ENCODE results near the gene DTD1. TPM values are rescaled to one million over a fixed set of nuclear protein-coding genes. Genes with fewer than 3 reads are reported as not detected.

DTD1 gene
- total and polyA plus RNA-seq, 2 of the 13 experiments (the other 11 are each of a cell fraction or from before 2014, with no cell fraction given): 41.2 to 79.3 TPM

DNA sequence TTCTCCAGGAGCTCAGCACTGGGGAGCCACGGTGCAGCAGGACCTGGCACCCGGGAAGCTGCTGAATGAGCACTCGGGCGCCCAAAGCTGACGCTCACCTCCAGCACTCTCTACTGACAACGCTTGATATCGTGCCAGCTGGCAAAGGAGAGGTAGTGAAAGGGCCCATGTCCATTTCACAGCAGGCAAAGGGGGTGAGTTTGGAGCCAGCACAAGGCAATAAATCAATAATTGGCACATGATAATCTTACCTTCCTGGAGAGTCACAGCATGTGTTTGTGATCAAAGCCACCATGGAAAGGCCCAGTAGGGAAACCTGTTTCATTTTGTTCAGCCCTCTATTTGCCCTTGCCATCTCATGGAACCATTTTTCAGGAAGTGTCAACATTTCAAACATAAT lies 43.9 kb upstream of the DTD1 start:
- ChIA-PET POLR2A (no interaction called here), CTCF (ENCODE audit: low intra/inter-chr PET ratio, low total read pairs) (no interaction called here)
- H3K4me1 ChIP-seq (ENCODE audit: insufficient read depth, low read length): no peaks in the 10 kb centered on the region
- H3K27me3 ChIP-seq (ENCODE audit: control insufficient read depth in 1 of 2, insufficient read depth in 2 of 2, low read length in 2 of 2): no peaks in the 10 kb centered on the region
- H3K9me3 ChIP-seq (ENCODE audit: low read length): no peaks in the 10 kb centered on the region
- intact Hi-C loops (cut with micrococcal nuclease; ENCODE audit: unreplicated experiment): no loop called here
- no TSS peak for BruUV-seq (replicated peaks)
- H3K36me3 ChIP-seq (replicated peaks in 1 of 2; ENCODE audit: control insufficient read depth in 1 of 2, insufficient read depth in 2 of 2, low read length in 2 of 2): peaks cover 45 to 83% of the 10 kb centered on the region in 2 experiments
- no peak for FAIRE-seq
- H3K79me2 ChIP-seq (ENCODE audit: insufficient read depth, low read length): no peaks in the 10 kb centered on the region
- DNase-seq (ENCODE audit: low spot score): no peak
- H3K4me3 ChIP-seq (replicated peaks in 1 of 3; ENCODE audit: insufficient read depth in 1 of 3, low read depth in 2 of 3, low read length in 3 of 3): no peak overlapping the region
- no peak for ATAC-seq
- in situ Hi-C loops (cut with HindIII; ENCODE audit: extremely low pct_ligation_motif_present, low pct_unique_long_range_greater_than_20kb): no loop called here
- no peak overlapping the region for H3K9ac ChIP-seq (ENCODE audit: insufficient read depth, low read depth, low read length)
- no peak overlapping the region for H3K4me2 ChIP-seq (ENCODE audit: low read depth, low read length)
- no peak overlapping the region for H2AFZ ChIP-seq (ENCODE audit: low read length)
- no peak overlapping the region for H3K27ac ChIP-seq (ENCODE audit: extremely low read length, insufficient read depth, low read length)
- H4K20me1 ChIP-seq (ENCODE audit: insufficient read depth, low read length): no peaks in the 10 kb centered on the region
- WGBS (ENCODE audit: low lambda C conversion rate): 95% methylated on average over 7 of the region's 7 CpGs
- no peak for TF ChIP-seq ZNF788 (CRISPR knock-in tag; IDR thresholded peaks at IDR 0.05; ENCODE audit: borderline replicate concordance)
- TF ChIP-seq, protein P1, sequence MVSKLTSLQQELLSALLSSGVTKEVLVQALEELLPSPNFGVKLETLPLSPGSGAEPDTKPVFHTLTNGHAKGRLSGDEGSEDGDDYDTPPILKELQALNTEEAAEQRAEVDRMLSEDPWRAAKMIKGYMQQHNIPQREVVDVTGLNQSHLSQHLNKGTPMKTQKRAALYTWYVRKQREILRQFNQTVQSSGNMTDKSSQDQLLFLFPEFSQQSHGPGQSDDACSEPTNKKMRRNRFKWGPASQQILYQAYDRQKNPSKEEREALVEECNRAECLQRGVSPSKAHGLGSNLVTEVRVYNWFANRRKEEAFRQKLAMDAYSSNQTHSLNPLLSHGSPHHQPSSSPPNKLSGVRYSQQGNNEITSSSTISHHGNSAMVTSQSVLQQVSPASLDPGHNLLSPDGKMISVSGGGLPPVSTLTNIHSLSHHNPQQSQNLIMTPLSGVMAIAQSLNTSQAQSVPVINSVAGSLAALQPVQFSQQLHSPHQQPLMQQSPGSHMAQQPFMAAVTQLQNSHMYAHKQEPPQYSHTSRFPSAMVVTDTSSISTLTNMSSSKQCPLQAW (CRISPR knock-in tag; IDR thresholded peaks at IDR 0.05): no peak
- TF ChIP-seq, protein P2, sequence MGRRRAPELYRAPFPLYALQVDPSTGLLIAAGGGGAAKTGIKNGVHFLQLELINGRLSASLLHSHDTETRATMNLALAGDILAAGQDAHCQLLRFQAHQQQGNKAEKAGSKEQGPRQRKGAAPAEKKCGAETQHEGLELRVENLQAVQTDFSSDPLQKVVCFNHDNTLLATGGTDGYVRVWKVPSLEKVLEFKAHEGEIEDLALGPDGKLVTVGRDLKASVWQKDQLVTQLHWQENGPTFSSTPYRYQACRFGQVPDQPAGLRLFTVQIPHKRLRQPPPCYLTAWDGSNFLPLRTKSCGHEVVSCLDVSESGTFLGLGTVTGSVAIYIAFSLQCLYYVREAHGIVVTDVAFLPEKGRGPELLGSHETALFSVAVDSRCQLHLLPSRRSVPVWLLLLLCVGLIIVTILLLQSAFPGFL (CRISPR knock-in tag; IDR thresholded peaks at IDR 0.05): no peak
- no peak for TF ChIP-seq ZNF678 (CRISPR knock-in tag; IDR thresholded peaks at IDR 0.05)
- TF ChIP-seq, protein P3, sequence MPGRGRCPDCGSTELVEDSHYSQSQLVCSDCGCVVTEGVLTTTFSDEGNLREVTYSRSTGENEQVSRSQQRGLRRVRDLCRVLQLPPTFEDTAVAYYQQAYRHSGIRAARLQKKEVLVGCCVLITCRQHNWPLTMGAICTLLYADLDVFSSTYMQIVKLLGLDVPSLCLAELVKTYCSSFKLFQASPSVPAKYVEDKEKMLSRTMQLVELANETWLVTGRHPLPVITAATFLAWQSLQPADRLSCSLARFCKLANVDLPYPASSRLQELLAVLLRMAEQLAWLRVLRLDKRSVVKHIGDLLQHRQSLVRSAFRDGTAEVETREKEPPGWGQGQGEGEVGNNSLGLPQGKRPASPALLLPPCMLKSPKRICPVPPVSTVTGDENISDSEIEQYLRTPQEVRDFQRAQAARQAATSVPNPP (CRISPR knock-in tag; IDR thresholded peaks at IDR 0.05): no peak
- TF ChIP-seq NFIB (CRISPR knock-in tag; IDR thresholded peaks at IDR 0.05; ENCODE audit: borderline replicate concordance): no peak
- TF ChIP-seq, protein P4, sequence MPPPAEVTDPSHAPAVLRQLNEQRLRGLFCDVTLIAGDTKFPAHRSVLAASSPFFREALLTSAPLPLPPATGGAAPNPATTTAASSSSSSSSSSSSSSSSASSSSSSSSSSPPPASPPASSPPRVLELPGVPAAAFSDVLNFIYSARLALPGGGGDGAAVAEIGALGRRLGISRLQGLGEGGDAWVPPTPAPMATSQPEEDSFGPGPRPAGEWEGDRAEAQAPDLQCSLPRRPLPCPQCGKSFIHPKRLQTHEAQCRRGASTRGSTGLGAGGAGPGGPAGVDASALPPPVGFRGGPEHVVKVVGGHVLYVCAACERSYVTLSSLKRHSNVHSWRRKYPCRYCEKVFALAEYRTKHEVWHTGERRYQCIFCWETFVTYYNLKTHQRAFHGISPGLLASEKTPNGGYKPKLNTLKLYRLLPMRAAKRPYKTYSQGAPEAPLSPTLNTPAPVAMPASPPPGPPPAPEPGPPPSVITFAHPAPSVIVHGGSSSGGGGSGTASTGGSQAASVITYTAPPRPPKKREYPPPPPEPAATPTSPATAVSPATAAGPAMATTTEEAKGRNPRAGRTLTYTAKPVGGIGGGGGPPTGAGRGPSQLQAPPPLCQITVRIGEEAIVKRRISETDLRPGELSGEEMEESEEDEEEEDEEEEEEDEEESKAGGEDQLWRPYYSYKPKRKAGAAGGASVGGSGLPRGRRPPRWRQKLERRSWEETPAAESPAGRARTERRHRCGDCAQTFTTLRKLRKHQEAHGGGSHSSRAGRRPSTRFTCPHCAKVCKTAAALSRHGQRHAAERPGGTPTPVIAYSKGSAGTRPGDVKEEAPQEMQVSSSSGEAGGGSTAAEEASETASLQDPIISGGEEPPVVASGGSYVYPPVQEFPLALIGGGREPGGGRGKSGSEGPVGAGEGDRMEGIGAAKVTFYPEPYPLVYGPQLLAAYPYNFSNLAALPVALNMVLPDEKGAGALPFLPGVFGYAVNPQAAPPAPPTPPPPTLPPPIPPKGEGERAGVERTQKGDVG (CRISPR knock-in tag; IDR thresholded peaks at IDR 0.05; ENCODE audit: borderline replicate concordance): no peak
- TF ChIP-seq MATR3 (CRISPR knock-in tag; IDR thresholded peaks at IDR 0.05): no peak
- TF ChIP-seq IRX3 (CRISPR knock-in tag; IDR thresholded peaks at IDR 0.05; ENCODE audit: borderline replicate concordance, low read depth): no peak
- TF ChIP-seq, protein P5, sequence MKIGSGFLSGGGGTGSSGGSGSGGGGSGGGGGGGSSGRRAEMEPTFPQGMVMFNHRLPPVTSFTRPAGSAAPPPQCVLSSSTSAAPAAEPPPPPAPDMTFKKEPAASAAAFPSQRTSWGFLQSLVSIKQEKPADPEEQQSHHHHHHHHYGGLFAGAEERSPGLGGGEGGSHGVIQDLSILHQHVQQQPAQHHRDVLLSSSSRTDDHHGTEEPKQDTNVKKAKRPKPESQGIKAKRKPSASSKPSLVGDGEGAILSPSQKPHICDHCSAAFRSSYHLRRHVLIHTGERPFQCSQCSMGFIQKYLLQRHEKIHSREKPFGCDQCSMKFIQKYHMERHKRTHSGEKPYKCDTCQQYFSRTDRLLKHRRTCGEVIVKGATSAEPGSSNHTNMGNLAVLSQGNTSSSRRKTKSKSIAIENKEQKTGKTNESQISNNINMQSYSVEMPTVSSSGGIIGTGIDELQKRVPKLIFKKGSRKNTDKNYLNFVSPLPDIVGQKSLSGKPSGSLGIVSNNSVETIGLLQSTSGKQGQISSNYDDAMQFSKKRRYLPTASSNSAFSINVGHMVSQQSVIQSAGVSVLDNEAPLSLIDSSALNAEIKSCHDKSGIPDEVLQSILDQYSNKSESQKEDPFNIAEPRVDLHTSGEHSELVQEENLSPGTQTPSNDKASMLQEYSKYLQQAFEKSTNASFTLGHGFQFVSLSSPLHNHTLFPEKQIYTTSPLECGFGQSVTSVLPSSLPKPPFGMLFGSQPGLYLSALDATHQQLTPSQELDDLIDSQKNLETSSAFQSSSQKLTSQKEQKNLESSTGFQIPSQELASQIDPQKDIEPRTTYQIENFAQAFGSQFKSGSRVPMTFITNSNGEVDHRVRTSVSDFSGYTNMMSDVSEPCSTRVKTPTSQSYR (CRISPR knock-in tag; IDR thresholded peaks at IDR 0.05; ENCODE audit: borderline replicate concordance): no peak
- no peak for TF ChIP-seq POLR2G (IDR thresholded peaks at IDR 0.05; ENCODE audit: low read depth, low read length)
- TF ChIP-seq ATF7 (IDR thresholded peaks at IDR 0.05): no peak
- no peak for TF ChIP-seq ATF7 (CRISPR knock-in tag; IDR thresholded peaks at IDR 0.05)
